ENCODE data around the gene SIGLEC10.

The SIGLEC10 gene

DNA sequence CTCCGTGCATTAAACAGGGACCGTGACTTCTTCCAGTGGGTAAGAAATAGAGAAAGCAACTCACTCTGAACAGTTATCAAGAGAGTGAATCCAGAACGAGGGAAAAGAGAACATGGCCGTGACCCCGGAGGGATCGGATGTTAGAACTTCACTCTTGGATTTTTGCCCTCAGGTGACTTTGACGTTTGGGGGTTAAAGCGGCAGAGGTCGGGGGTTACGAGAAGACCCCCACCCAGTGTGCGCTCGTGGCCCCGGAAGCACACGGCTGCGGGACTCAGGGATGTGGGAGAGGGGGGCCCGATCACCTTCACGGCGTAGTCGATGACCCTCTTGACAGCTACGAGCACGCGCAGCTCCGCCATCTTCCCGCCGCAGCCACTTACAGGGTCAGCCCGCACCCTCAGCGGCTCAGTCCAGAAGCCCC lies 51.5 kb downstream of the SIGLEC10 start, which contains the start of gene ETFB:
Gene ETFB (minus strand): TSS at position 424 of the 424 bp plus-strand sequence. CDS start 62 bp downstream, at position 362.
- DNase-seq (ENCODE audit: low read depth in 2 of 2): no peak

DNA sequence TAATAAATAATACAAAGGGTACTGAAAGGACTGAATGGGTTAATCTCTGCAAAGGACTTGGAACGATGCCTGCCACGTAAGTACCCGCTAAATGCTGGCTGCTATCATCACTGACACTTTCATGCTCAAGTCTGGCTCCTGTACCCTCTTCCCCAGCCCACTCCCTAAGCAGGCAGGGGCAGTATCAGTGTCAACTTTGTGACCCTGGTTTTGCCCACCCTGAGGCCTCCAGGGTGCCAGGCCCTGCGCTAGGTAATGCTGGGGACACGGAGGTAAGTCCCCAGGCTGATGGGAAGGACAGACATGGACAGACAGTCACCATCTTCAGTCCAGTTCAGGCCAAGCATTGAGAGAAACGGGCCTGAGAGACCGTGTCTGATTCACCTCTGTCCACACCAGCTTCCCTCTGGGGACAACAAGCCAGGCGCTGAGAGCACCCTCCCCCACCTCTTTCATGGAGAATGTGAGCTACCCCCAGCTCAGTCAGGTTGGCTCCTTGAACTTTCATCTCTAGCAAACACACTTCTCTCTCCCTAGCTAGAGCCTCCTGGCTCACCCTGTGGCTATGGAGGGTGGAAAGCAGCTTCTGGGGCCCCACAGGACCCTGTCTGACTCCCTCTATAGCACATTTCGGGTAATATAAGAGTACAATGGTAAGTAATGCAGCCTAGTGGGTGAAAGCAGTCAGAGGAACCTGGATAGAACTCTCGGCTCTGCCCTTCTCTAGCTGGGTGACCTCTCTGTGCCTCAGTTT lies 52.1 kb downstream of the SIGLEC10 start:
- DNase-seq (ENCODE audit: low read depth in 2 of 2): no peak

DNA sequence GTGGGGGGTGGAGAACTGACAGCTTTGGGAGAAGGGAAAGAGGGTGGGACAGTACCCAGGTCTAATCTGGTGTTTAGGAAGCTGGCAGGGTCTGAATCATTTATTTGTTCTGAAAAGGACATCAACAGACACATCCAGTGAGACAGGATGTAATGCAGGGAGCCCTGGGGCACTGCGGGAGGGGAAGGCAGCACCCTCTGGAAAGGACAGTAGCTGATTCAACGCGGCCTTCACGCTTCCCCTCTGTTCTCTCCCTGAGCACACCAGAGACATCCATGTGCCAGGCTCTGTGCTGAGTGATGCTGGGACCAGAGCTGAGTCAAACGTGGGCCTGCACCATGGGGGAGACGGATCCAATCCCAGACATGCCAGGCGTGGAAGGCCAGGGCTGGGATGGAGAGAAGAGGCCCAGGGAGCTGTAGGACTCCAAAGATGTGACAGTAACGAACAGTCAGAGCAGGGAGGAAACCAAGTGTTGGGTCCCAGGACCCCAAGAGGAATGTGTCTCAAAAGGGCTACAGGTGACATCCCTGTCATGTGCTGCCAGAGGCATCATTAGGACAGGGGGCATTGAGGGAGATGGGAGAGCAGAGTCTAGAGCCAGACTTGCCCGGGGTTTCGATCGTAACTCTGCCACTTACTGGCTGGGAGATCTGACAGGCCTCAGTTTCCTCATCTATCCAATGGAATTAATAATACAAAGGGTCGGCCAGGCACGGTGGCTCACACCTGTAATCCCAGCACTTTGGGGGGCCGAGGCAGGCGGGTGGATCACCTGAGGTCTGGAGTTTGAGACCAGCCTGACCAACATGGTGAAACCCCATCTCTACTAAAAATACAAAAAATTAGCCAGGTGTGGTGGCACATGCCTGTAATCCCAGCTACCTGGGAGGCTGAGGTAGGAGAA lies 53.0 kb downstream of the SIGLEC10 start:
- no peak for DNase-seq (ENCODE audit: low read depth in 2 of 2)

DNA sequence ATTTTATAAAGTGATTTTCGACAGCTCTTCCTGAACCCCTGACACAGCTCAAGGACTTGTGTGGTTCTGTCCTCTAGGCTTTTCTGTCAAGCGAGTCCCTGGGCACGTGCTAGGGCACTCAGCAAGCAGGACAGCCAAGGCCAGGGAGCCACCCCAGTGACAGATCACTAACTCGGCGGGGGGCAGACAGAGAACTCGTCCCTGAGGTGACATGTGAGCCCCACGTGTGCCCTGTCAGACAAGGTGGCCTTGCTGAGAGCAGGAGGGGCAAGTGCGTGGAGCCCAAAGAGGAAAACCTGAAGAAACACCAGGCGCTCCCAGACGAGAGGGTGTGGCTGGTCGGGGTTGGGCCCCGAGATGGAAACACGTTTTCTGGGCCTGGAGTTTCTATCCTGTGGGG lies 56.2 kb downstream of the SIGLEC10 start:
- DNase-seq (ENCODE audit: low read depth in 2 of 2): no peak
